Uterus (tissue), 2 donors: ENCODE data around the gene FAM3C.

ENCODE experiments used
- CTCF ChIP-seq, 4 experiments: fragments of 200-600 bp in 2 of 4; fragments of 450-650 bp in 2 of 4; sonication (generic) in 2 of 4; IDR thresholded peaks; one replicate each; pipeline ENCODE4 v1.5.1; 2016 to 2019; ENCODE audit warnings: antibody characterized with exemption in 4 of 4, mild to moderate bottlenecking in 2 of 4, moderate library complexity in 1 of 4
- POLR2A ChIP-seq, 2 donors: fragments of 450-650 bp; IDR thresholded peaks; one replicate each; pipeline ENCODE4 v1.6.1; 2016; ENCODE audit warnings: antibody characterized with exemption in 2 of 2, mild to moderate bottlenecking in 1 of 2, moderate library complexity in 1 of 2

DNA sequence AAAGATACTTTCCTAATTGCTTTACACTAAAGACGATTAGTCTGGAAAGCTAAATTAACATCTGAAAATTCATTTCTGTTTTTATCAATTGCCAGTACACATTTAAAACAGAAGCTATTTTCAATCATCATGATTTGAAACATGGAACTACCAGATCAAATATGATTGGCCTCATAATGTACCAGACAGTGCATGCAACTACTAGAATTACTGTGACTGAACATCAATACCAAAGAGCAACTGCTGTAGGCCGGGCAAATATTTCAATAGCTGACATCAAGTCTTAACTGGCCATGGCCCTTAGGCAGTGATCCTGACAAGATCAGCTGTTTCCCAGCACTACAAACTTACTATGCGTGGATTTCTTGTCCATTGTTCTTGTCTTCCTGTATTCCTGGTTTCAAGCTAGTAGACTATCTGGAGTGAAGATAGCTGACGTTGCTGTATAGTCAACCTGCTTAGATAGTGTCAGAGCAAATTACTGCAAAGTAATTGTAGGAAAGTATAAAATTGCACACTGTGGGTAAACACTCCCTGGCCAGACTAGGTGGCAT lies 89.0 kb downstream of the FAM3C start:
- no peak for TF ChIP-seq POLR2A (IDR thresholded peaks at IDR 0.05)
- TF ChIP-seq CTCF (IDR thresholded peaks at IDR 0.05) = no peak
